MCF 10A (cell line): Measurements from ENCODE around the gene CD164. TPM values are rescaled to one million over a fixed set of nuclear protein-coding genes. Genes with fewer than 3 reads are reported as not detected.

Experiments
- BruUV-seq: library from RNA; stranded (reverse); fragments of 400-500 nt; replicated peaks from 2 replicates; lab custom pipeline; 2021; lab: Mats Ljungman, UMichigan
- CTCF ChIA-PET: fragments of 300-600 bp; sonication (Branson Sonifier 250); formaldehyde crosslinking; extraction: SDS; loops from one replicate; lab custom pipeline; 2021; ENCODE audit warnings: antibody characterized with exemption, inconsistent platforms; lab: Yijun Ruan, JAX
- POLR2A ChIA-PET: fragments of 300-600, 350-650 bp; sonication (Branson Sonifier 250); formaldehyde crosslinking; extraction: SDS; loops from one replicate; lab custom pipeline; 2020; ENCODE audit warnings: antibody characterized with exemption, inconsistent platforms; lab: Yijun Ruan, JAX
- DNase-seq: peaks from one replicate; pipeline ENCODE4 v3.0.0-alpha.2; 2018; ENCODE audit not compliant: unreplicated experiment
- H3K27ac Mint-ChIP-seq: one replicate; pipeline ENCODE4 v1.8.0; 2022; ENCODE audit warnings: mild to moderate bottlenecking, low read depth, mixed read lengths; ENCODE audit not compliant: unreplicated experiment
- H3K27me3 Mint-ChIP-seq: one replicate; pipeline ENCODE4 v1.8.0; 2022; ENCODE audit warnings: mixed read lengths; ENCODE audit not compliant: insufficient read depth, unreplicated experiment
- H3K36me3 Mint-ChIP-seq: one replicate; pipeline ENCODE4 v1.8.0; 2022; ENCODE audit warnings: mild to moderate bottlenecking, moderate library complexity, mixed read lengths; ENCODE audit not compliant: insufficient read depth, unreplicated experiment
- H3K4me1 Mint-ChIP-seq: one replicate; pipeline ENCODE4 v1.8.0; 2022; ENCODE audit warnings: mixed read lengths; ENCODE audit not compliant: insufficient read depth, unreplicated experiment
- H3K4me3 Mint-ChIP-seq: one replicate; pipeline ENCODE4 v1.8.0; 2022; ENCODE audit warnings: mild to moderate bottlenecking, moderate library complexity, mixed read lengths; ENCODE audit not compliant: unreplicated experiment
- H3K9me3 Mint-ChIP-seq: one replicate; pipeline ENCODE4 v1.8.0; 2022; ENCODE audit warnings: mixed read lengths; ENCODE audit not compliant: unreplicated experiment
- CTCF ChIP-seq: fragments of 200-600 bp; IDR thresholded peaks from one replicate; pipeline ENCODE4 v1.8.0; 2022; ENCODE audit warnings: antibody characterized with exemption, mild to moderate bottlenecking; ENCODE audit not compliant: unreplicated experiment
- intact Hi-C: fragments of 100-400 bp; cut with micrococcal nuclease; formaldehyde crosslinking; loops from 2 replicates; pipeline ENCODE4 v1.14.1; 2022
- total RNA-seq: library from RNA; stranded (reverse); gene quantifications from 2 replicates; pipeline ENCODE4 v1.2.3, GENCODE V29; 2022

CD164 gene
- total RNA-seq, 1 experiment from 2014 or later: 156 TPM

- peak overlapping the region; percentile 100 for H3K27ac Mint-ChIP-seq
- H3K9me3 Mint-ChIP-seq: no peaks in the 10 kb centered on the region
- intact Hi-C loops: loop anchor here (5.0 kb wide), 3 partner anchors 78 to 837 kb away; partner anchors contain the start of gene MICAL1
- no peak for DNase-seq
- peak overlapping the region; percentile 88 for H3K4me3 Mint-ChIP-seq
- peaks cover 53% of the 10 kb centered on the region for H3K36me3 Mint-ChIP-seq
- no TSS peak for BruUV-seq
- peaks cover 29% of the 10 kb centered on the region for H3K4me1 Mint-ChIP-seq
- TF ChIP-seq CTCF: no peak
- ChIA-PET CTCF (interaction anchor here (0.6 to 1.1 kb wide), 4 partner anchors 38 to 280 kb away, joined by 3 to 4 read pairs (median 3); no protein-coding TSS in a partner anchor), POLR2A (interaction anchor here (0.8 to 2.0 kb wide), 8 partner anchors 12 to 377 kb away, joined by 3 to 7 read pairs (median 4); partner anchors contain the start of genes CEP57L1, PPIL6, SESN1 and SMPD2)
- H3K27me3 Mint-ChIP-seq: no peaks in the 10 kb centered on the region
Observed at GRCh38 chr6:109379711-109380110, 2.6 kb downstream of the CD164 start.

GRCh38 chr6:109377717-109378116, 4.5 kb downstream of the CD164 start:
- no TSS peak for BruUV-seq
- CTCF ChIA-PET: interaction anchor here (0.5 to 3.2 kb wide), 5 partner anchors 42 to 432 kb away, joined by 3 to 19 read pairs (median 5); no protein-coding TSS in a partner anchor
- no peak for DNase-seq
- Mint-ChIP-seq H3K4me3 (no peak overlapping the region), H3K36me3 (peaks cover 70% of the 10 kb centered on the region), H3K4me1 (peaks cover 32% of the 10 kb centered on the region), H3K27me3 (no peaks in the 10 kb centered on the region), H3K27ac (no peak overlapping the region), H3K9me3 (peaks cover 7% of the 10 kb centered on the region)
- intact Hi-C loops: no loop called here
- TF ChIP-seq CTCF: no peak
- POLR2A ChIA-PET: interaction anchor here (0.6 to 2.1 kb wide), 4 partner anchors 8 to 802 kb away, joined by 3 to 8 read pairs (median 4); partner anchors contain the start of genes CDC40 and WASF1

GRCh38 chr6:109374326-109374892, 7.9 kb downstream of the CD164 start:
- Mint-ChIP-seq H3K4me1 (peaks cover 37% of the 10 kb centered on the region), H3K9me3 (peaks cover 7% of the 10 kb centered on the region), H3K27me3 (no peaks in the 10 kb centered on the region), H3K27ac (peak overlapping the region; percentile 77), H3K4me3 (no peak overlapping the region), H3K36me3 (peaks cover 81% of the 10 kb centered on the region)
- ChIA-PET POLR2A (interaction anchor here (1.4 kb wide), 2 partner anchors 8 to 13 kb away, joined by 4 to 5 read pairs; partner anchors contain the start of gene CD164), CTCF (interaction anchor here (0.6 to 1.0 kb wide), 4 partner anchors 8 to 67 kb away, joined by 3 read pairs; partner anchors contain the start of gene CD164)
- intact Hi-C loops: no loop called here
- no peak for TF ChIP-seq CTCF
- no TSS peak for BruUV-seq
- no peak for DNase-seq

- intact Hi-C loops: no loop called here
- ChIA-PET POLR2A (interaction anchor here (0.6 to 1.4 kb wide), 3 partner anchors 9 to 1442 kb away, joined by 3 to 5 read pairs (median 4); partner anchors contain the start of gene CD164), CTCF (interaction anchor here (0.6 to 1.0 kb wide), 3 partner anchors 9 to 63 kb away, joined by 3 to 4 read pairs (median 3); partner anchors contain the start of gene CD164)
- Mint-ChIP-seq H3K4me1 (peaks cover 31% of the 10 kb centered on the region), H3K4me3 (no peak overlapping the region), H3K36me3 (peaks cover 82% of the 10 kb centered on the region), H3K9me3 (peaks cover 7% of the 10 kb centered on the region), H3K27me3 (no peaks in the 10 kb centered on the region), H3K27ac (peak overlapping the region; percentile 77)
- no TSS peak for BruUV-seq
- no peak for DNase-seq
- TF ChIP-seq CTCF: no peak
Observed at GRCh38 chr6:109373762-109374161, 8.5 kb downstream of the CD164 start.
